Measurements from ENCODE around the gene CHMP6. TPM values are rescaled to one million over a fixed set of nuclear protein-coding genes. Genes with fewer than 3 reads are reported as not detected.

The CHMP6 gene
- total RNA-seq, 3 donors from 2014 or later: 18.6 to 30.2 (median 27.7) TPM

DNA sequence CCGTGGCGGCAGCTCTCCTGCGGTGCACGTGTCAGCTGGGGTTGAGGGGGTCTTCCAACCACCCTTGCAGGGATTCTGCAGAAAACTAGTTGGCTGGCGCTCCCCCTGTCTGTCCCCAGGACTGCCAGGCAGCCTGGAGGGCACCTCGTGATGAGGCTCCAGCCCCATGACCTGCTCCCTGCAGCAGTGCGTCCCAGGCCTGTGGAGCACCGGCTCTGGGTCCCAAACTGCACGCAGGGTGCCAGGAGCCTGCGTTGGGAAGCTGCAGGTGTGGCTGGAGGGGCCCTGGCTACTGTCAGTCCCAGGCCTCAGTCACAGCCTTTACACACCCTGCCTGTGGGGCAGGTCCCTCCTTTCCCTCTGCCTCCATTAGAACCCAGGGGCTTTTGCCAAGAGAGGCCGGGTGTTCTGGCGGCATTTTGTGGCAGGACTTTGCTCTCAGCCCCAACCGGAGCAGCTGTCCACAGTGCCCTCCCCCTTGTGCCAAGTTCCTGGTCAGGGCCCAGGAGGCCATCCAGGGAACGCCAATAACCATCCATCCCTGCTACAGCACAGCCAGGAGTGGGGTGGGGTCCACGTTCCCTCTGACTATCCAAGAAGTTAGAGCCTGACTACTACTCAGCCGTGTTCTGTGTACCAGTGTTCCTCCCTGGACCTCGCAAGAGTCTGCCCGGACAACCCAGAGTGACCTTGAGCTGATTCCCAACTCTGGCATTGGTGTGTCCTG, 9.2 kb downstream of the CHMP6 start:
- TF ChIP-seq POLR2A (IDR thresholded peaks at IDR 0.05) (no peak), POLR2AphosphoS5 (IDR thresholded peaks at IDR 0.05) (no peak)
- TF ChIP-seq, protein P1, sequence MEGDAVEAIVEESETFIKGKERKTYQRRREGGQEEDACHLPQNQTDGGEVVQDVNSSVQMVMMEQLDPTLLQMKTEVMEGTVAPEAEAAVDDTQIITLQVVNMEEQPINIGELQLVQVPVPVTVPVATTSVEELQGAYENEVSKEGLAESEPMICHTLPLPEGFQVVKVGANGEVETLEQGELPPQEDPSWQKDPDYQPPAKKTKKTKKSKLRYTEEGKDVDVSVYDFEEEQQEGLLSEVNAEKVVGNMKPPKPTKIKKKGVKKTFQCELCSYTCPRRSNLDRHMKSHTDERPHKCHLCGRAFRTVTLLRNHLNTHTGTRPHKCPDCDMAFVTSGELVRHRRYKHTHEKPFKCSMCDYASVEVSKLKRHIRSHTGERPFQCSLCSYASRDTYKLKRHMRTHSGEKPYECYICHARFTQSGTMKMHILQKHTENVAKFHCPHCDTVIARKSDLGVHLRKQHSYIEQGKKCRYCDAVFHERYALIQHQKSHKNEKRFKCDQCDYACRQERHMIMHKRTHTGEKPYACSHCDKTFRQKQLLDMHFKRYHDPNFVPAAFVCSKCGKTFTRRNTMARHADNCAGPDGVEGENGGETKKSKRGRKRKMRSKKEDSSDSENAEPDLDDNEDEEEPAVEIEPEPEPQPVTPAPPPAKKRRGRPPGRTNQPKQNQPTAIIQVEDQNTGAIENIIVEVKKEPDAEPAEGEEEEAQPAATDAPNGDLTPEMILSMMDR (IDR thresholded peaks at IDR 0.05): no peak
- no peak overlapping the region for H3K27ac ChIP-seq
- H3K4me3 ChIP-seq: no peak overlapping the region
- H3K27me3 ChIP-seq: peaks cover 6 to 20% of the 10 kb centered on the region in 2 donors
- intact Hi-C loops (cut with DNase I; ENCODE audit: low total_unique reads): no loop called here
- peaks cover 12% of the 10 kb centered on the region for H3K36me3 ChIP-seq
- DNase-seq (ENCODE audit: low spot score in 2 of 2): no peak
- no peaks in the 10 kb centered on the region for H3K9me3 ChIP-seq
- H3K4me1 ChIP-seq: peaks cover 6 to 11% of the 10 kb centered on the region in 2 donors

DNA sequence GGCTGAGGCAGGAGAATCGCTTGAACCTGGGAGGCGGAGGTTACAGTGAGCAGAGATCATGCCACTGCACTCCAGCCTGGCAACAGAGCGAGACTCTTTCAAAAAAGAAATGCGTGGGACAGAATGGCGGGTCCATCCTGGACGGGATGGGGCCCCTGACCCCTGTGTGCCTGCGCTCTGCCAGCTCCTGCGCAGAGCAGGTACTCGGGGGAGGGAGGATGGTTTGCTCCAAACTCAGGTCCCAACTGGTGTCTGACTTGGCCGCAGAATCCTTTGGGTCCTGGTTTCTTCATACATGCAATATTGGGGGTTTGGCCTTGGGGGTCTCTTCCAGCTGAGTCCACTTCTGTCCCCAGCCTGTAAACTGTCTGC, 10.4 kb downstream of the CHMP6 start:
- DNase-seq (ENCODE audit: low spot score in 2 of 2): no peak
- intact Hi-C loops (cut with DNase I; ENCODE audit: low total_unique reads): no loop called here
- Histone ChIP-seq H3K4me1 (peaks cover 6 to 11% of the 10 kb centered on the region in 2 donors), H3K9me3 (no peaks in the 10 kb centered on the region), H3K27me3 (peaks cover 6 to 20% of the 10 kb centered on the region in 2 donors), H3K36me3 (peaks cover 12% of the 10 kb centered on the region), H3K4me3 (no peak overlapping the region), H3K27ac (no peak overlapping the region)
- no peak for TF ChIP-seq POLR2AphosphoS5 (IDR thresholded peaks at IDR 0.05)
- TF ChIP-seq, protein P1 (IDR thresholded peaks at IDR 0.05): no peak
- no peak for TF ChIP-seq POLR2A (IDR thresholded peaks at IDR 0.05)

DNA sequence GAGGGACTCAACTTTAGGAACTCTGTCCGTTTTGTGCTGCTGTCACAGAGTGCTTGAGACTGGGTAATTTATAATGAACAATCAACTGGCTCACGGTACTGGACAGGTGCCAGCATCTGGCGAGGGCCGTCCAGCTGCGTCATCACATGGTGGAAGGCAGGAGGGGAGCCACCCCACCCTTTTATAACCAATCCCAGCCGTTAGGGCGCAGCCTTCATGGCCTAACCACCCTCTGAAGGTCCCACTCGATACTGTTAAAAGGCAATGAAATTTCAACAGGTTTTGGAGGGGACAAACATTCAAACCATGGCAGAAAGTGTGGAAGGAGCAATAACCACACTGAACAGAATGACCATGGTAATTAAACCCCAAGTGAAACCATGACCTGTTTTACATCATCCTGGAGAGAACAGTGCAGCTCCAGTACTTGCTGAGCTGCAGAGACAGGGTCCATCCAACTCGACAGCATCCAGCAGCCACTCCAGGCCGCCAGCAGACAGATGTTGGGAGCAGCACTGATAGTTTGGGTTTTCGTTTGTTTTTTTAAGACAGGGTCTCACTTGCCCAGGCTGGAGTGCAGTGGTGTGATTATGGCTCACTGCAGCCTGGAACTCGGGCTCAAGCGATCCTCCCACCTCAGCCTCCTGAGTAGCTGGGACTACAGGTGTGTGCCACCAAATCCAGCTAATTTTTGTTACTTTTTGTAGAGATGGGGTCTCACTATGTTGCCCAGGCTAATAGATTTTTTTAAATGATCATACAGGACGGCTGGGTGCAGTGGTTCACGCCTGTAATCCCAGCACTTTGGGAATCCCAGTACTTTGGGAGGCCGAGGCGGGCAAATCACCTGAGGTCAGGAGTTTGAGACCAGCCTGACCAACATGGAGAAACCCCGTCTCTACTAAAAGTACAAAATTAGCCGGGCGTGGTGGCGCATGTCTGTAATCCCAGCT, 11.0 kb downstream of the CHMP6 start:
- Histone ChIP-seq H3K27me3 (peaks cover 6 to 20% of the 10 kb centered on the region in 2 donors), H3K36me3 (peaks cover 8% of the 10 kb centered on the region), H3K9me3 (no peaks in the 10 kb centered on the region), H3K27ac (no peak overlapping the region), H3K4me1 (peaks cover 6 to 11% of the 10 kb centered on the region in 2 donors), H3K4me3 (no peak overlapping the region)
- intact Hi-C loops (cut with DNase I; ENCODE audit: low total_unique reads): no loop called here
- no peak for DNase-seq (ENCODE audit: low spot score in 2 of 2)
- TF ChIP-seq POLR2A (IDR thresholded peaks at IDR 0.05): no peak
- TF ChIP-seq, protein P1 (IDR thresholded peaks at IDR 0.05): no peak

DNA sequence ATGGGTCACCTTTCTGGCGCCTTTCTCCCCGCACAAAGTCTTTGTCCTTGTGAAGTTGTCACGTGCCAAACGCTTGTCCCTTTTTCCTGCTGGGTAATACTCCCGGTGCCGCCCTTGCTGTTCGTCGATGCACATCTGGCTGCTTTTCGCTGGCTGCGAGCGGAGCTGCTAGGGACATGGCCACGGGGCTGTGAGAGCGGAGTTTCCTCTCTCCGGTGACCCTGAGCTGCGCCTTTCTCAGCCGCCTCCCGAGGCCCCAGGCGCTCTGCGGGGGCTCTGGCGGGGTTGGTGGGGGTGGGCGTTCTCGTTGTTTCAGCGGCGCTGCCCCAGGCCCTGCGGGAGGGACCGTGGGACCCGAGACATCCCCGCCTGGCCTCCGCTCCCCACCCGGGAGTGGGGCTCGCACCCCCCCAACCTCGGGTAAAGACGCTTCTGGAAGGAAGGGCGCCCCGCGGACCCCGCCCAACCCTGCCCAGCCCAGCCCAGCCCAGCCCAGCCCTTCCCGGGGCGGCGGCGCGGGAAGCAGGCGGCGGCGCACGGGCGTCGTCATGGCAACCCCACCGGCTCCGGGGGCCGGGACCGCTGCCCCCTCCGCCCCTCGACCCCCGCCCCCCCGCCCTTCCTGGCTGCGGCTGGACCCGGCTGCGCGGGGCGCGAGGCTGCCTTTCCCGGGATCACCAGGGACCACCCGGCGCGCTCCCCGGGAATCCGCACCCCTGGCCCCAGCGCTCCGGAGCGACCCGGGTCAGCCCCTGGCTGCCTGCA, 12.3 kb downstream of the CHMP6 start:
- TF ChIP-seq POLR2A (IDR thresholded peaks at IDR 0.05) (no peak), POLR2AphosphoS5 (IDR thresholded peaks at IDR 0.05) (no peak)
- TF ChIP-seq, protein P1 (IDR thresholded peaks at IDR 0.05): no peak
- no peak for DNase-seq (ENCODE audit: low spot score in 2 of 2)
- Histone ChIP-seq H3K9me3 (no peaks in the 10 kb centered on the region), H3K27me3 (peaks cover 6 to 20% of the 10 kb centered on the region in 2 donors), H3K4me3 (peak overlapping the region; percentile 3 to 60 (median 23)), H3K36me3 (no peaks in the 10 kb centered on the region), H3K27ac (no peak overlapping the region), H3K4me1 (peaks cover 6 to 11% of the 10 kb centered on the region in 2 donors)
- intact Hi-C loops (cut with DNase I; ENCODE audit: low total_unique reads): no loop called here

Measured in breast epithelium (tissue), 4 donors.